Mucosa of rectum (tissue), 2 donors: ENCODE measurements around the gene STAM.

Source experiments
- H3K27ac ChIP-seq, 2 donors: one replicate each; pipeline ENCODE4 v1.7.0; 2013; ENCODE audit warnings: inconsistent platforms in 2 of 2, low read depth in 2 of 2, low read length in 2 of 2
- H3K27me3 ChIP-seq, 2 donors: one replicate each; pipeline ENCODE4 v1.7.0; 2013; ENCODE audit warnings: low read length in 2 of 2; ENCODE audit not compliant: control insufficient read depth in 2 of 2, insufficient read depth in 2 of 2
- H3K36me3 ChIP-seq, 2 donors: one replicate each; pipeline ENCODE4 v1.7.0; 2013; ENCODE audit warnings: low read length in 2 of 2; ENCODE audit not compliant: control insufficient read depth in 2 of 2, insufficient read depth in 2 of 2
- H3K4me1 ChIP-seq, 2 donors: one replicate each; pipeline ENCODE4 v1.7.0; 2013; ENCODE audit warnings: low read length in 2 of 2, mild to moderate bottlenecking in 1 of 2; ENCODE audit not compliant: control insufficient read depth in 2 of 2, insufficient read depth in 2 of 2
- H3K4me3 ChIP-seq, 2 donors: one replicate each; pipeline ENCODE4 v1.7.0; 2013; ENCODE audit warnings: low read length in 2 of 2
- H3K9ac ChIP-seq, 2 donors: one replicate each; pipeline ENCODE4 v1.7.0; 2013; ENCODE audit warnings: low read length in 2 of 2, low read depth in 1 of 2, mild to moderate bottlenecking in 1 of 2
- H3K9me3 ChIP-seq, 2 donors: one replicate each; pipeline ENCODE4 v1.7.0; 2013; ENCODE audit warnings: low read length in 2 of 2; ENCODE audit not compliant: control insufficient read depth in 2 of 2
- donor health status: healthy.
- donor health status: Normal muscosa, but diverticular disease.

Gene STAM

DNA sequence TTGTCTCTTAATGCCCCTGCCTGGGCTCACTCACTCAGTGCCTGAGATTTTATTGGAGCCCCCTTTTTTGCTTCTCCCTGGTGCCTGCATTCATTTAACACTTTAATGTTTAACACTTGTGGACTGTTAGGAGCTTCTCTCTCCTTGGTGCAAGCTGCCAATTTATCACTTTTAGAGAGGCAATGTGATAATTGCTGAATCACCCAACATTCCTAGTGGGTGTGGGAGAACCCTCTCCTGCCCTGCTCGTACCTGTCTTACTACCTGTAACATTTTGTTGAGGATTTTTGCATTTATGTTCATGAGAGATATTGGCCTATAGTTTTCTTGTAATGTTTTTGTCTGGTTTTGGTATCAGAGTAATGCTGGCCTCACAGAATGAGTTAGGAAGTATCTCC lies 13.2 kb downstream of the STAM start:
- no peaks in the 10 kb centered on the region for H3K9me3 ChIP-seq
- H3K9ac ChIP-seq = no peak overlapping the region
- peaks cover 0 to 3% of the 10 kb centered on the region in 2 donors for H3K4me1 ChIP-seq
- H3K27ac ChIP-seq = no peak overlapping the region
- no peaks in the 10 kb centered on the region for H3K27me3 ChIP-seq
- peaks cover 7 to 8% of the 10 kb centered on the region in 2 donors for H3K36me3 ChIP-seq
- no peak overlapping the region for H3K4me3 ChIP-seq

- Histone ChIP-seq H3K4me3 (no peak overlapping the region), H3K36me3 (peaks cover 4 to 11% of the 10 kb centered on the region in 2 donors), H3K27ac (no peak overlapping the region), H3K9ac (no peak overlapping the region), H3K4me1 (peaks cover 0 to 3% of the 10 kb centered on the region in 2 donors), H3K27me3 (no peaks in the 10 kb centered on the region), H3K9me3 (no peaks in the 10 kb centered on the region)
Observed at GRCh38 chr10:17659365-17659764, 15.4 kb downstream of the STAM start.

GRCh38 chr10:17660921-17661320 lies 17.0 kb downstream of the STAM start:
- peaks cover 4 to 11% of the 10 kb centered on the region in 2 donors for H3K36me3 ChIP-seq
- peaks cover 0 to 2% of the 10 kb centered on the region in 2 donors for H3K4me1 ChIP-seq
- no peak overlapping the region for H3K9ac ChIP-seq
- no peaks in the 10 kb centered on the region for H3K9me3 ChIP-seq
- no peak overlapping the region for H3K27ac ChIP-seq
- no peaks in the 10 kb centered on the region for H3K27me3 ChIP-seq
- no peak overlapping the region for H3K4me3 ChIP-seq

DNA sequence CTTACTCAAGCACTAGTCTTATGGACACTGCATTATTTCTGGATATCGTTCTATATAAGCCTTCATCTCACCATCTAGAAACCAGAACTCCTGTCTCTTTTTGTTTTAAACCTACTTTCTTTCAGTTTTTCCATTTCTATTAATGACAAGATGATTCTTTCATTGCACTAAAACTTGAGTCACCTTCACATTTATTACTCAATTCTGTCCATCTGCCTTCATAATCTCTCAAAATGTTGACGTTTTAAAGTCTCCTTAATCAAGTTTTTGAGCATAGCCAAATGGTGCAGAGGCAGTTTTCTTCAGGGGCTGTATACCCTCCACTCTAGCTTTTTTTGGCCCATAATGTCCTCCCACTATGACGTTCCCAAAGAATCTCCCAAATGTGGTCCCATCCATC lies 17.6 kb downstream of the STAM start:
- peaks cover 4 to 11% of the 10 kb centered on the region in 2 donors for H3K36me3 ChIP-seq
- no peaks in the 10 kb centered on the region for H3K9me3 ChIP-seq
- peaks cover 0 to 2% of the 10 kb centered on the region in 2 donors for H3K4me1 ChIP-seq
- no peak overlapping the region for H3K27ac ChIP-seq
- H3K9ac ChIP-seq = no peak overlapping the region
- H3K4me3 ChIP-seq = no peak overlapping the region
- H3K27me3 ChIP-seq = no peaks in the 10 kb centered on the region

DNA sequence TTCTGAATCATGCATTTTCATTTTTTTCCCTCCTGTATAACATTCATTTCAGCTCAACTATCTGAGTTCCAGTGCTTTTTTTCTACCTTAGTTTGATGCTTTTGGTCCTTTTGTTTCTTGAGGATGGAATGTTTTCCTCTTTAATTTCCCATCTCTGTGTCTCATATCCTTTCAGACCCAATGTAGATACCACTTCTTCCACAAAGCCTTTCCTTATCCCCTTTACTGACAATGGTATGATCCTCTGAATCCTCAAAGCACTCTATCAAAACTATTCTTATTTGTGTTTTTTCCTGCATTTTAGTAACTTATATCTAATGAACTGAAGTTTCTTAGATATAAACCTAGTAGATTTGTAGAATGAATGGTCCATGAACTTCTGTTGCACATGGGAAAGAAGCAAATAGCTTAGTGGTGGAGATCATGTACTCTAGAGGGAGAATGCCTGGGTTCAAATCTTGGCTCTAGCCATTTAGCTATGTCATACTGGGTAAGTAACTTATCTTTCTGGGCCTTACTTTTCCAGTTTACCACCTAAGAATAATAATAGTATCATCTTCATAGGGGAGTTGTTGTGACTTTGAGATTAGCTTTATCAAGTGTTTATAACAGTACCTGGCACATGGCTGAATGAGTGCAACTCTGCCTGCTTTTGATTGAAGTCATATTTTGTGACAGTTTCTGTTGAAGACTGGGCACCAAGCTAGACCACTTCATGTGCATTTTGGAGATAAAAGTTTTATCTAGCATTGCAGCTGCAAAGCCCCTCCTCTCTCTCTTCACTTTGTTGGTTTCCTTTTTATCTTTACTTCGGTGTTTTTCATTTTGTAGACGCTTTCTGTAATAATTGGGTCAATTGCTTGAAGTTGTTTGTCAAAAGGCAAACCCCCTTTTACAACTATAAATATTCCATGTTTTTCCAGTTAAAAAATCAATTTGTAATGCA lies 18.5 kb downstream of the STAM start:
- Histone ChIP-seq H3K4me1 (peaks cover 0 to 2% of the 10 kb centered on the region in 2 donors), H3K4me3 (no peak overlapping the region), H3K36me3 (peaks cover 4 to 11% of the 10 kb centered on the region in 2 donors), H3K27ac (no peak overlapping the region), H3K9ac (no peak overlapping the region), H3K9me3 (no peaks in the 10 kb centered on the region), H3K27me3 (no peaks in the 10 kb centered on the region)

GRCh38 chr10:17663450-17663849 lies 19.5 kb downstream of the STAM start:
- H3K4me1 ChIP-seq = peaks cover under 1 to 2% of the 10 kb centered on the region in 2 donors
- no peak overlapping the region for H3K27ac ChIP-seq
- H3K36me3 ChIP-seq = peaks cover 4 to 11% of the 10 kb centered on the region in 2 donors
- H3K27me3 ChIP-seq = no peaks in the 10 kb centered on the region
- H3K4me3 ChIP-seq = no peak overlapping the region
- no peaks in the 10 kb centered on the region for H3K9me3 ChIP-seq
- no peak overlapping the region for H3K9ac ChIP-seq

DNA sequence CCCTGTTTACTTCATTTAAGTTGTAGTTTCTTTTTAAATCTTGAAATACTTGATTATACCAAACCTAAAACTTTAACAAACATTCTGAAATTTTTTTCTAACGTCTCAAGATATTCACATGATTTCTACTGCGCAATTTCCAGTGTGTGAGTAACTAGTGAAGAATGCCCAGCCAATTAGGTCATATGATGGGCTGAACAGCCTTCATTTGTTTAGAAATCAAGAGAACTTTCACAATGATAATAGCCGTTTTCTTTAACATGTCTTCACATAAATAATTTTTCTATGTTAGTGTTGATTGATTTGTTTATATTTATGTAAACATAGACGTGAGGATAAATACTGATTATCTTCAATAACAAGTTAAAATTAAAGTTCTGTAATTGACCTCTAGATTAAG lies 21.8 kb downstream of the STAM start:
- Histone ChIP-seq H3K27me3 (no peaks in the 10 kb centered on the region), H3K9me3 (no peaks in the 10 kb centered on the region), H3K27ac (peak overlapping the region in 1 of 2 donors; percentile 53), H3K36me3 (peaks cover 4 to 11% of the 10 kb centered on the region in 2 donors), H3K9ac (no peak overlapping the region), H3K4me1 (peaks cover 0 to 2% of the 10 kb centered on the region in 2 donors), H3K4me3 (no peak overlapping the region)

DNA sequence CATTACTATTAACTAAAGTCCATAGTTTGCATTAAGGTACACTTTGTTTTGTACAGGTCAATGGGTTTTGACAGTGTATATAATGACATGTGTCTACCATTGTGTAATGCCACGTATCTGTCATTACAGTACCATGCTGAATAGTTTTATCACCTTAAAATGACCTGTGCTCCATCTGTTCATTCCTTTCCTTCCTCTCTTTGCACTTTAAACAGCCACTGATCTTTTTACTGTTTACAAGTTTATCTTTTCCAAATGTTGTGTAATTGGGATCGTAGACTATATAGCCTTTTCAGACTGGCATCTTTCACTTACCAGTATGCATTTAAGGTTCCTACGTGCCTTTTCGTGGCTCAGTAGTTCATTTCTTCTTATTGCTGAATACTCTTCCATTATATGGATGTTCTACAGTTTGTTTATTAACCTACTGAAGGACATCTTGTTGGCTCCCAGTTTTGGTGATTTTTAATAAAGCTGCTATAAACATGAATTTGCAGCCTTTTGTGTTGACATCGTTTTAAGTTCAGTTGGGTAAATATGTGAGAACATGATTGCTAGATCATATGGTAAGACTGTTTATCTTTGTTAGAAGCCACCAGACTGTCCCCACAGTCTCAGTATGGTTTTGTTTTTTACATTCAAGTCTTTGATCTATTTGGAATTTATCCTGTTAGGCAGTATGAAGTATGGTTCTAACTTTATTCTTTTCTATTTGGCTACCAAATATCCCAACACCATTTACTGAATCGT lies 24.7 kb downstream of the STAM start:
- no peak overlapping the region for H3K4me3 ChIP-seq
- no peak overlapping the region for H3K27ac ChIP-seq
- H3K4me1 ChIP-seq = peaks cover 0 to 2% of the 10 kb centered on the region in 2 donors
- no peaks in the 10 kb centered on the region for H3K36me3 ChIP-seq
- no peaks in the 10 kb centered on the region for H3K27me3 ChIP-seq
- H3K9me3 ChIP-seq = no peaks in the 10 kb centered on the region
- H3K9ac ChIP-seq = no peak overlapping the region

- no peak overlapping the region for H3K4me3 ChIP-seq
- H3K4me1 ChIP-seq = peaks cover 0 to 2% of the 10 kb centered on the region in 2 donors
- H3K9me3 ChIP-seq = no peaks in the 10 kb centered on the region
- H3K27me3 ChIP-seq = no peaks in the 10 kb centered on the region
- no peaks in the 10 kb centered on the region for H3K36me3 ChIP-seq
- H3K9ac ChIP-seq = no peak overlapping the region
- H3K27ac ChIP-seq = no peak overlapping the region
Observed at GRCh38 chr10:17669185-17669872, 25.4 kb downstream of the STAM start.
